ENCODE results near the gene KSR2. TPM values are rescaled to one million over a fixed set of nuclear protein-coding genes. Genes with fewer than 3 reads are reported as not detected.

KSR2 gene
- total RNA-seq, 1 experiment from 2014 or later = 0.15 TPM

DNA sequence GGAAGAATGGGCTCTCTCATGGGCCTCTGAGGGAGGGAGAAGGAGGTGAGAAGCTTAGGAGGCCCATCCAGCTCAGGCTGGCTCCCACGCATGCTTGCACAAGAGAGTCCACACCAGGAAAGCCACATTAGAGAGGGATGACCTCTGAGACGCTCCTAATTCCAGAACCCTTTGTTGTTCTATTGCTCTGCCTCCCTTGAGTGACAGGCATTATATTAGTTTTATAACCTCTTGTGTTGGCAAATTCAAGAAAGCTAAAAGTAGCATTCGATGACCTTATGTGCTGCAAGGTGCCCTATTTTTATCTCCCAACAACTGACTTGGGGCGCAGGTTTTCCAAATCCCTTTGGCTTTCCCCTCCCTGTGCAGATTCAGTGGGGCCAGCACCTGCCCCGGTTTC is 190.1 kb downstream of the KSR2 start:
- POLR2A ChIA-PET = no interaction called here
- H3K4me1 ChIP-seq (ENCODE audit: control insufficient read depth, insufficient read depth, low read length) = no peaks in the 10 kb centered on the region
- no peak overlapping the region for H3K27ac ChIP-seq (ENCODE audit: low read length)
- intact Hi-C loops (cut with micrococcal nuclease; ENCODE audit: unreplicated experiment) (no loop called here), in situ Hi-C loops (cut with HindIII; ENCODE audit: low pct_unique_long_range_greater_than_20kb, low sequenced_read_pairs) (no loop called here)
- H3K4me3 ChIP-seq (ENCODE audit: low read depth in 2 of 2, low read length in 2 of 2) = no peak overlapping the region
- TF ChIP-seq SIN3A (IDR thresholded peaks at IDR 0.05; ENCODE audit: borderline replicate concordance, insufficient read depth, low read depth, low read length) = no peak
- TF ChIP-seq TCF7L2 (IDR thresholded peaks at IDR 0.05; ENCODE audit: low read depth, low read length) = no peak
- TF ChIP-seq, protein P1, sequence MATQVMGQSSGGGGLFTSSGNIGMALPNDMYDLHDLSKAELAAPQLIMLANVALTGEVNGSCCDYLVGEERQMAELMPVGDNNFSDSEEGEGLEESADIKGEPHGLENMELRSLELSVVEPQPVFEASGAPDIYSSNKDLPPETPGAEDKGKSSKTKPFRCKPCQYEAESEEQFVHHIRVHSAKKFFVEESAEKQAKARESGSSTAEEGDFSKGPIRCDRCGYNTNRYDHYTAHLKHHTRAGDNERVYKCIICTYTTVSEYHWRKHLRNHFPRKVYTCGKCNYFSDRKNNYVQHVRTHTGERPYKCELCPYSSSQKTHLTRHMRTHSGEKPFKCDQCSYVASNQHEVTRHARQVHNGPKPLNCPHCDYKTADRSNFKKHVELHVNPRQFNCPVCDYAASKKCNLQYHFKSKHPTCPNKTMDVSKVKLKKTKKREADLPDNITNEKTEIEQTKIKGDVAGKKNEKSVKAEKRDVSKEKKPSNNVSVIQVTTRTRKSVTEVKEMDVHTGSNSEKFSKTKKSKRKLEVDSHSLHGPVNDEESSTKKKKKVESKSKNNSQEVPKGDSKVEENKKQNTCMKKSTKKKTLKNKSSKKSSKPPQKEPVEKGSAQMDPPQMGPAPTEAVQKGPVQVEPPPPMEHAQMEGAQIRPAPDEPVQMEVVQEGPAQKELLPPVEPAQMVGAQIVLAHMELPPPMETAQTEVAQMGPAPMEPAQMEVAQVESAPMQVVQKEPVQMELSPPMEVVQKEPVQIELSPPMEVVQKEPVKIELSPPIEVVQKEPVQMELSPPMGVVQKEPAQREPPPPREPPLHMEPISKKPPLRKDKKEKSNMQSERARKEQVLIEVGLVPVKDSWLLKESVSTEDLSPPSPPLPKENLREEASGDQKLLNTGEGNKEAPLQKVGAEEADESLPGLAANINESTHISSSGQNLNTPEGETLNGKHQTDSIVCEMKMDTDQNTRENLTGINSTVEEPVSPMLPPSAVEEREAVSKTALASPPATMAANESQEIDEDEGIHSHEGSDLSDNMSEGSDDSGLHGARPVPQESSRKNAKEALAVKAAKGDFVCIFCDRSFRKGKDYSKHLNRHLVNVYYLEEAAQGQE (IDR thresholded peaks at IDR 0.05; ENCODE audit: insufficient read depth in 1 of 2, low read depth in 2 of 2, low read length in 1 of 2) = no peak
- no peak for TF ChIP-seq POLR2AphosphoS5 (IDR thresholded peaks at IDR 0.05; ENCODE audit: low read depth, low read length)
- TF ChIP-seq, protein P2, sequence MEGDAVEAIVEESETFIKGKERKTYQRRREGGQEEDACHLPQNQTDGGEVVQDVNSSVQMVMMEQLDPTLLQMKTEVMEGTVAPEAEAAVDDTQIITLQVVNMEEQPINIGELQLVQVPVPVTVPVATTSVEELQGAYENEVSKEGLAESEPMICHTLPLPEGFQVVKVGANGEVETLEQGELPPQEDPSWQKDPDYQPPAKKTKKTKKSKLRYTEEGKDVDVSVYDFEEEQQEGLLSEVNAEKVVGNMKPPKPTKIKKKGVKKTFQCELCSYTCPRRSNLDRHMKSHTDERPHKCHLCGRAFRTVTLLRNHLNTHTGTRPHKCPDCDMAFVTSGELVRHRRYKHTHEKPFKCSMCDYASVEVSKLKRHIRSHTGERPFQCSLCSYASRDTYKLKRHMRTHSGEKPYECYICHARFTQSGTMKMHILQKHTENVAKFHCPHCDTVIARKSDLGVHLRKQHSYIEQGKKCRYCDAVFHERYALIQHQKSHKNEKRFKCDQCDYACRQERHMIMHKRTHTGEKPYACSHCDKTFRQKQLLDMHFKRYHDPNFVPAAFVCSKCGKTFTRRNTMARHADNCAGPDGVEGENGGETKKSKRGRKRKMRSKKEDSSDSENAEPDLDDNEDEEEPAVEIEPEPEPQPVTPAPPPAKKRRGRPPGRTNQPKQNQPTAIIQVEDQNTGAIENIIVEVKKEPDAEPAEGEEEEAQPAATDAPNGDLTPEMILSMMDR (IDR thresholded peaks at IDR 0.05) = no peak
- no peak for DNase-seq (ENCODE audit: low read depth, low spot score)
- no peaks in the 10 kb centered on the region for H3K36me3 ChIP-seq (ENCODE audit: control insufficient read depth, insufficient read depth, low read length)
- peaks cover 22% of the 10 kb centered on the region for H3K27me3 ChIP-seq (ENCODE audit: control insufficient read depth, insufficient read depth, low read length)
- no TSS peak for BruUV-seq (replicated peaks)
- ATAC-seq = no peak
- H3K9me3 ChIP-seq (ENCODE audit: control insufficient read depth, insufficient read depth, low read depth, low read length) = no peaks in the 10 kb centered on the region
- CTCF ChIA-PET = no interaction called here

DNA sequence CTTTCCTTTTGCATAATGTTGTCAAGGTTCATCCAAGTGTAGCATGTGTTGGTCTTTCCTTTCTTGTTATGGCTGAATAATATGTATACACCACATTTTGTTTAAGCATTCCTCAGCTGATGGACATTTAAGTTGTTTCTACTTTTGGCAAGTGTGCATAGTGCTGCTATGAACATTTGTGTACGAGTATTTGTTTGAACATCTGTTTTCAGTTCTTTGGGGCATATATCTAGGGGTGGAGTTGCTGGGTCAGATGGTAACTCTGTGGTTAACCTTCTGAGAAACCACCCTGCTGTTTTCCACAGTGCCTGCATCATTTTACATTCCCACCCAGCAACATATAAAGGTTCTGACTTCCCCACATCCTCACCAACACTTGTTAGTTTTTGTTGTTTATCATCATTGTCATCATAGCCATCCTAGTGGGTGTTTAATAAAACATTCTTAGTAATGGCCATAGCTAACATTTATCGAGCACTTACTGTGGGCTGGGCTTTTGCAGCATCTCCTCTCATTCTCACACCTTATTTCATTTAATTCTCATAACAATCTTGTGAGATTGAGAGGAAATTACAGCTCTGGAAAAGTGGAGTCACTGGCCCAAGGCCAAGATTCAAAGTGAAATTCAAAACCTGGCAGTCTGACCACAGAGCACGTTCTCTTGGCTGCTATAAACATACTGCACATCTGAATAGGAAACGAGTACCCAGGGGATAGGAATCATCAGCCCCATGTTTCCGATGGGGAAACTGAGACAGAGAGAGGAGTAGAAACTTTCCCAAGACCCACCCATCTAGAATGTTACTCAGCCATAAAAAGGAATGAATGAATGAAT is 193.6 kb downstream of the KSR2 start:
- H3K4me3 ChIP-seq (ENCODE audit: low read depth in 2 of 2, low read length in 2 of 2) = no peak overlapping the region
- no peak for ATAC-seq
- no peaks in the 10 kb centered on the region for H3K9me3 ChIP-seq (ENCODE audit: control insufficient read depth, insufficient read depth, low read depth, low read length)
- no peak overlapping the region for H3K27ac ChIP-seq (ENCODE audit: low read length)
- POLR2A ChIA-PET = interaction anchor here (0.7 kb wide), 1 partner anchor 742 kb away, joined by 3 read pairs; no protein-coding TSS in a partner anchor
- no TSS peak for BruUV-seq (replicated peaks)
- in situ Hi-C loops (cut with HindIII; ENCODE audit: low pct_unique_long_range_greater_than_20kb, low sequenced_read_pairs) (no loop called here), intact Hi-C loops (cut with micrococcal nuclease; ENCODE audit: unreplicated experiment) (no loop called here)
- no peak for DNase-seq (ENCODE audit: low read depth, low spot score)
- CTCF ChIA-PET = no interaction called here
- no peak for TF ChIP-seq POLR2AphosphoS5 (IDR thresholded peaks at IDR 0.05; ENCODE audit: low read depth, low read length)
- TF ChIP-seq SIN3A (IDR thresholded peaks at IDR 0.05; ENCODE audit: borderline replicate concordance, insufficient read depth, low read depth, low read length) = no peak
- no peak for TF ChIP-seq TCF7L2 (IDR thresholded peaks at IDR 0.05; ENCODE audit: low read depth, low read length)
- TF ChIP-seq, protein P1 (IDR thresholded peaks at IDR 0.05; ENCODE audit: insufficient read depth in 1 of 2, low read depth in 2 of 2, low read length in 1 of 2) = no peak
- TF ChIP-seq, protein P2 (IDR thresholded peaks at IDR 0.05) = no peak
- H3K4me1 ChIP-seq (ENCODE audit: control insufficient read depth, insufficient read depth, low read length) = no peaks in the 10 kb centered on the region
- peaks cover 29% of the 10 kb centered on the region for H3K27me3 ChIP-seq (ENCODE audit: control insufficient read depth, insufficient read depth, low read length)
- no peaks in the 10 kb centered on the region for H3K36me3 ChIP-seq (ENCODE audit: control insufficient read depth, insufficient read depth, low read length)
